Measurements from ENCODE around the gene DAGLA.

The DAGLA gene

GRCh38 chr11:61749591-61750217 is 69.5 kb downstream of the DAGLA start:
- H3K27ac ChIP-seq: no peak overlapping the region
- TF ChIP-seq ZFX (IDR thresholded peaks at IDR 0.05) (no peak), CTCF (conservative IDR thresholded peaks at IDR 0.05) (no peak)

GRCh38 chr11:61750631-61751273 is 70.6 kb downstream of the DAGLA start:
- TF ChIP-seq CTCF (conservative IDR thresholded peaks at IDR 0.05) (no peak), ZFX (IDR thresholded peaks at IDR 0.05) (no peak)
- H3K27ac ChIP-seq: no peak overlapping the region

DNA sequence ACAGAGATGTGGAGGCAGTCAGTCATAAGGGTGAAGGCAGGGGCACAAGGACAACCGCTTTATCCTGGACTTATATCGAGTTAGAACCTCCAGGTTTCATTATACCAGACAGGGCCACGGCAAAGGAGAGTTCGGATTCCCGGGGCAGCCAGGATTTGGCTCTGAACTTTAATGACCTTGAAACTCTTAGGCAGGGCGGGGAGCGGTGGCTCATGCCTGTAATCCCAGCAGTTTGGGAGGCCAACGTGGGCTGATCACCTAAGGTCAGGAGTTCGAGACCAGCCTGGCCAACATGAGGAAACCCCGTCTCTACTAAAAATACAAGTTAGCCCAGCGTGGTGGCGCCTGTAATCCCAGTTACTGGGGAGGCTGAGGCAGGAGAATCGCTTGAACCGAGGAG is 71.2 kb downstream of the DAGLA start:
- TF ChIP-seq CTCF (conservative IDR thresholded peaks at IDR 0.05) (no peak), ZFX (IDR thresholded peaks at IDR 0.05) (no peak)
- H3K27ac ChIP-seq: no peak overlapping the region

DNA sequence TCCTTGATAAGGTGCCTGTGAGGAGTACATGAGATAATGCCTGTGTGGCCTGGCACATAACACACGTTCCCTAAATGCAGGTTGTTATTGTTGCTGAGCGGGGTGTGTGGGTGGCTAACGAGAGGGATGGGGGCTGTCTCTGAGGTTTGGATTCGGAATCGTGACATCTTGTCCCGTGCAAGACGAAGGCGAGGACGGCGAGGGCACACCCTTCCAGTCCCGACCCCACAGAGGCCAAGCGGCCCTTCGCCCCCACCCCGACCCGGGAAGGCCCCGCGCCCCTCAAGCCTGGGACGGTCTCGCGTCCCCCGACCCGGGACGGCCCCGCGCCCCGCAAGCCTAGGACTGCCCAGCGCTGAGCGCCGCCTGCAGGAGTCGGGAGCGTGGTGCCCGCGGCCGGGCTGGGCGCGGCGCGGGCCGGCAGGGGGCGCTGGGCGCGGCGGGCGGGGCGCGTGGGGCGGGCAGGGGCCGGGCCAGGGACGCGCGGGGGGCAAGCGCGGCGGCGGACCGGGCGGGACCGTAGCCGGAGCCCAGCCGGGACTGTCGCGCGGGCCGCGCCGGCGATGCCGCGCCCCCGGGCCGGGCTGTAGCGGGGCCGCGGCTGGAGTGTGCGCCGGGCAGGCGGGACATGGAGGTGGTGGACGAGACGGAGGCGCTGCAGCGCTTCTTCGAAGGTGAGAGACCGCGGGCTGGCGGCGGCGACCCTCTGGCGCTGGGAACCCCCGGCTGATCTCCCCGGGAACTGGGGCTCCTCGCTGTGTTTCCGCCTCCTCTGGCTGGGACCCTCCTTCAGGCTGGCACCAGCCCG is 72.1 kb downstream of the DAGLA start, which contains the start of gene MYRF:
TSS of gene MYRF (plus strand) at position 520 of the 808 bp plus-strand sequence. CDS start at position 629, 109 bp downstream.
- no peak within 1 kb of the TSS; the same call in 1 of the 2 replicates for H3K27ac ChIP-seq
- no peak for TF ChIP-seq ZFX (IDR thresholded peaks at IDR 0.05)
- TF ChIP-seq CTCF (conservative IDR thresholded peaks at IDR 0.05): peak; percentile 96

DNA sequence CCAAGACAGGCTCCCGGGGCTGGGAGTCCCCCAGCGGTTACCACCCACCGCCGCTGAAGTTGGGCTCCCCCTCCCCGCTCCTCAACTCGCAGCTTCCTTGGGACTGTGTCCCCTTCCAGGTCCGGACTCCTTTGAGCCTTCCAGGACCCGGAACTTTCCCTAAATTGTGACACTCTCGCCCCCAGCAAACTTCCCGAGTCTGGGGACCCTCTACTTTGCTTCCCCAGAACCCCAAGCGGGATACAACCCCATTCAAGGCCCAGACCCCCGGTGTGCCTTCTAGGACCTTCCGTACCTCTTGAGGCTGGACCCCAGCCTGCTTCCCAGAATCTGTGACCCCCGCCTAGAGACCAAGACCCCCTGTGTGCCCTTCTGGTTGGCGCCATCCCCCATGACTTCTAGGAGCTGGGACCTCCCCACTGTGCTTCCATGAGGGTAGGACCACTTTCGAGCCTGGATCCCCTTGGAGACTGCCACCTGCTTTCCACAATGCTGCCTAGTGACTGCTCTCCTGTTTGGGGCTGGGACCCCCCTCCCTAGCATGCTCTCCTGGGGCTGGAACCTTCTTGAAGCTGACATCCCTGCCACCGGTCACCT is 72.8 kb downstream of the DAGLA start:
- H3K27ac ChIP-seq: no peak overlapping the region; the same call in 1 of the 2 replicates
- no peak for TF ChIP-seq ZFX (IDR thresholded peaks at IDR 0.05)
- TF ChIP-seq CTCF (conservative IDR thresholded peaks at IDR 0.05): no peak

DNA sequence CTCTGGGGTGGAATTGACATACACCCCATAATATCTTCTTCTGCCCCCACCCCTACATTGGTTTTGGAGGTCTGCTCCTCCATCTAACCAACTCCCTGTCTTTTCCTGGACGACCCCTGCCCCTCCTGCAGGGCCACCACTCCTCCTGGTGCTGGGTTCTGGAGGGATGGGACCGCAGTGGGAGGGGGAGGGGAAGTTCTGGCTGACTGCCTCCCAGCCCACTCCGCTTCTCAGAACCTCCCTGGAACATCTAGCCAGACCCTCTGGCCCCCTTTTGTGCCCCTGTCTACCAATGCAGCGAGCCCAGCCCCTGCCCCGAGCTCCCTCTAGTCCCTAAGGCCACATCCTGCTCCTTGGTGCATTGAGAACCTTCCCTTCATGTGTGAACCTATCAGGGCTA is 73.5 kb downstream of the DAGLA start:
- H3K27ac ChIP-seq: no peak overlapping the region
- TF ChIP-seq CTCF (conservative IDR thresholded peaks at IDR 0.05): no peak
- TF ChIP-seq ZFX (IDR thresholded peaks at IDR 0.05): no peak
